Keratinocyte (primary cell): Measurements from ENCODE around the gene HSP90AB1.
A peak's percentile ranks its signal among the peaks of the same experiment; 100 is the strongest.

Experiments
- CTCF ChIP-seq, 3 experiments: IDR thresholded peaks in 1 of 3; conservative IDR thresholded peaks in 1 of 3; optimal IDR thresholded peaks in 1 of 3; 2 replicates in 2 of 3; 3 replicates in 1 of 3; pipeline versions ENCODE3 to v1.5.1; 2011; ENCODE audit warnings: low read length in 3 of 3, mild to moderate bottlenecking in 3 of 3, moderate library complexity in 2 of 3, control low read depth in 1 of 3, inconsistent platforms in 1 of 3; ENCODE audit not compliant: insufficient read depth in 2 of 3; ENCODE audit errors: extremely low read depth in 1 of 3
- EZH2 ChIP-seq: IDR thresholded peaks from one replicate; pipeline ENCODE4 v1.6.1; 2012; ENCODE audit warnings: inconsistent platforms, mild to moderate bottlenecking, low read length, moderate library complexity

DNA sequence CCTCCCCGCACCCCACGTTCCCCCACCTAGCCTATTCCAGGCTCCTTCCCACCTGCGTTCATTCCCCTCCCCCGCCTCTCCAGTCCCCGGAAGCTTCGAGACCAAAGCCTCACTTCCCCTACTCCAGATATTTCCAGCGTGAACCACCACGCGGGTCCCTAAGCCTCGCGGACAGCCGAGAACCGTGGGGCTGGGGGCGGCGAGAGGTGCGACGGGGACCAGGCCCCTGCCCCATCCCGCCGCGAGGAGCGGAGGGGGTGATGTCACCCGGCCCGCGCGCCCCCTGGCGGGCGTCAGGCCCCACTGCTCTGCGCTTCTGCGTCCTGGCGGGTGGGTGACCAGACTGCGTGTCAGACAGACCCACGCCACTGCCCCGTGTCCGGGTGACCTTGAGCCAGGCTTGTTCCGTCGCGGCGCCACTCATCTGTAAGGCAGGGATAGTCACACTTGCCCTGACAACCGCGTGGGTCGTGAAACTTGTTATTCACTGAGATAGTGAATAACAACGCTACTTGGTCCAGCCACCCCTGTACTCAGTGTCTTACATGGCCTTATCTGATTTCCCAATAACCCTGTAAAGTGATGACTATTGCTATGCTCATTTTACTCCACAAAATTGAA, 9.0 kb upstream of the HSP90AB1 start:
- TF ChIP-seq EZH2 (no peak), CTCF (optimal IDR thresholded peaks at IDR 0.05 in 1 of 3, IDR thresholded peaks at IDR 0.05 in 1 of 3, conservative IDR thresholded peaks at IDR 0.05 in 1 of 3; ENCODE audit: extremely low read depth in 1 of 3, insufficient read depth in 2 of 3, low read length in 3 of 3) (peak; percentile 86 to 97 (median 92))
